ENCODE measurements around the gene OGG1.

OGG1 gene

GRCh38 chr3:9750556-9751411 lies 1.0 kb downstream of the OGG1 start:
- TF ChIP-seq ZNF565 (CRISPR knock-in tag; conservative IDR thresholded peaks at IDR 0.05; ENCODE audit: low read depth) (no peak), CREB5 (CRISPR knock-in tag; IDR thresholded peaks at IDR 0.05; ENCODE audit: low read depth) (no peak), TSHZ2 (CRISPR knock-in tag; IDR thresholded peaks at IDR 0.05) (no peak), ZNF70 (CRISPR knock-in tag; IDR thresholded peaks at IDR 0.05) (no peak), BACH2 (CRISPR knock-in tag; IDR thresholded peaks at IDR 0.05; ENCODE audit: borderline replicate concordance) (no peak), OSR1 (CRISPR knock-in tag; IDR thresholded peaks at IDR 0.05) (no peak), TOX (CRISPR knock-in tag; IDR thresholded peaks at IDR 0.05; ENCODE audit: borderline replicate concordance) (no peak), SNAI2 (CRISPR knock-in tag; IDR thresholded peaks at IDR 0.05) (no peak), POU6F1 (CRISPR knock-in tag; IDR thresholded peaks at IDR 0.05; ENCODE audit: borderline replicate concordance, low read depth) (no peak), CSDC2 (CRISPR knock-in tag; IDR thresholded peaks at IDR 0.05) (no peak), ISL1 (CRISPR knock-in tag; IDR thresholded peaks at IDR 0.05) (no peak), ZC3H10 (CRISPR knock-in tag; IDR thresholded peaks at IDR 0.05) (no peak), ZFP30 (CRISPR knock-in tag; IDR thresholded peaks at IDR 0.05) (no peak), CSRNP3 (CRISPR knock-in tag; IDR thresholded peaks at IDR 0.05) (no peak)
- ATAC-seq: 0 out of 3 replicates have a peak, but pooled peaks have one; percentile 6

GRCh38 chr3:9754678-9755077 lies 4.9 kb downstream of the OGG1 start:
- ATAC-seq: no peak
- TF ChIP-seq TOX (CRISPR knock-in tag; IDR thresholded peaks at IDR 0.05; ENCODE audit: borderline replicate concordance): no peak
- TF ChIP-seq PPARA (CRISPR knock-in tag; IDR thresholded peaks at IDR 0.05; ENCODE audit: borderline replicate concordance): no peak
- TF ChIP-seq POU6F1 (CRISPR knock-in tag; IDR thresholded peaks at IDR 0.05; ENCODE audit: borderline replicate concordance, low read depth): no peak
- TF ChIP-seq ZNF8 (CRISPR knock-in tag; IDR thresholded peaks at IDR 0.05): no peak
- TF ChIP-seq PATZ1 (CRISPR knock-in tag; IDR thresholded peaks at IDR 0.05; ENCODE audit: borderline replicate concordance): no peak
- TF ChIP-seq ZFP3 (CRISPR knock-in tag; IDR thresholded peaks at IDR 0.05): no peak
- TF ChIP-seq TCF4 (CRISPR knock-in tag; IDR thresholded peaks at IDR 0.05; ENCODE audit: borderline replicate concordance): no peak
- no peak for TF ChIP-seq ZC3H10 (CRISPR knock-in tag; IDR thresholded peaks at IDR 0.05)
- no peak for TF ChIP-seq CREB5 (CRISPR knock-in tag; IDR thresholded peaks at IDR 0.05; ENCODE audit: low read depth)
- TF ChIP-seq ESRRG (CRISPR knock-in tag; IDR thresholded peaks at IDR 0.05): no peak
- TF ChIP-seq ZNF565 (CRISPR knock-in tag; conservative IDR thresholded peaks at IDR 0.05; ENCODE audit: low read depth): no peak
- TF ChIP-seq OSR1 (CRISPR knock-in tag; IDR thresholded peaks at IDR 0.05): no peak
- TF ChIP-seq TSHZ2 (CRISPR knock-in tag; IDR thresholded peaks at IDR 0.05): no peak
- TF ChIP-seq BACH2 (CRISPR knock-in tag; IDR thresholded peaks at IDR 0.05; ENCODE audit: borderline replicate concordance): no peak
- no peak for TF ChIP-seq CSRNP3 (CRISPR knock-in tag; IDR thresholded peaks at IDR 0.05)
- TF ChIP-seq CSDC2 (CRISPR knock-in tag; IDR thresholded peaks at IDR 0.05): no peak
